Liver (tissue), 9 donors: ENCODE measurements around the gene TRIO. TPM values are rescaled to one million over a fixed set of nuclear protein-coding genes. Genes with fewer than 3 reads are reported as not detected.

Experiments
- DNase-seq: peaks from one replicate; pipeline ENCODE4 v3.0.0-alpha.2; 2017; ENCODE audit warnings: low spot score
- H3K27ac ChIP-seq, 2 donors: one replicate each; pipeline ENCODE4 v1.7.0; 2013; ENCODE audit warnings: inconsistent platforms in 2 of 2, low read length in 2 of 2, control low read depth in 1 of 2, low read depth in 1 of 2, mild to moderate bottlenecking in 1 of 2
- H3K27me3 ChIP-seq, 4 donors: one replicate each; pipeline versions ENCODE4 v1.6.1 to v1.7.0; 2013; ENCODE audit warnings: low read length in 3 of 4, inconsistent platforms in 1 of 4, mild to moderate bottlenecking in 1 of 4, moderate library complexity in 1 of 4; ENCODE audit not compliant: control insufficient read depth in 4 of 4, insufficient read depth in 4 of 4
- H3K36me3 ChIP-seq, 4 donors: one replicate each; pipeline versions ENCODE4 v1.6.1 to v1.7.0; 2013; ENCODE audit warnings: low read length in 3 of 4, mild to moderate bottlenecking in 3 of 4, low read depth in 1 of 4, moderate library complexity in 1 of 4; ENCODE audit not compliant: control insufficient read depth in 4 of 4, insufficient read depth in 3 of 4
- H3K4me1 ChIP-seq, 4 donors: one replicate each; pipeline versions ENCODE4 v1.6.1 to v1.7.0; 2013; ENCODE audit warnings: low read length in 3 of 4, mild to moderate bottlenecking in 3 of 4, moderate library complexity in 1 of 4; ENCODE audit not compliant: control insufficient read depth in 4 of 4, insufficient read depth in 4 of 4
- H3K4me3 ChIP-seq, 3 donors: one replicate each; pipeline versions ENCODE4 v1.6.1 to v1.7.0; 2013; ENCODE audit warnings: low read length in 3 of 3, control low read depth in 1 of 3, low read depth in 1 of 3, mild to moderate bottlenecking in 1 of 3
- H3K9ac ChIP-seq, 2 donors: one replicate each; pipeline ENCODE4 v1.7.0; 2013; ENCODE audit warnings: low read length in 2 of 2, mild to moderate bottlenecking in 2 of 2, moderate library complexity in 2 of 2, control low read depth in 1 of 2, low read depth in 1 of 2
- H3K9me3 ChIP-seq, 4 donors: one replicate each; pipeline versions ENCODE4 v1.6.1 to v1.7.0; 2013; ENCODE audit warnings: low read length in 3 of 4; ENCODE audit not compliant: control insufficient read depth in 4 of 4
- CTCF ChIP-seq: fragments of 150-350 bp; IDR thresholded peaks from 2 replicates; pipeline ENCODE4 v1.5.1; 2017; ENCODE audit warnings: improper control_type of control experiment, low read depth, low read length; ENCODE audit not compliant: missing input control
- FOXA1 ChIP-seq: IDR thresholded peaks from 2 replicates; pipeline ENCODE4 v1.6.1; 2016; ENCODE audit warnings: antibody characterized with exemption
- FOXA2 ChIP-seq: IDR thresholded peaks from 2 replicates; pipeline ENCODE4 v1.6.1; 2016; ENCODE audit warnings: antibody characterized with exemption
- GABPA ChIP-seq, 2 donors: IDR thresholded peaks in 1 of 2; conservative IDR thresholded peaks in 1 of 2; 2 replicates each; pipeline ENCODE4 v1.6.1; 2016; ENCODE audit warnings: antibody characterized with exemption in 2 of 2, mild to moderate bottlenecking in 1 of 2, moderate library complexity in 1 of 2
- HNF4A ChIP-seq, 2 donors: conservative IDR thresholded peaks; 2 replicates each; pipeline ENCODE4 v1.6.1; 2016; ENCODE audit warnings: antibody characterized with exemption in 2 of 2, mild to moderate bottlenecking in 2 of 2
- HNF4G ChIP-seq: IDR thresholded peaks from 2 replicates; pipeline ENCODE4 v1.6.1; 2016; ENCODE audit warnings: antibody characterized with exemption
- JUND ChIP-seq, 2 donors: IDR thresholded peaks; 2 replicates each; pipeline ENCODE4 v1.6.1; 2016; ENCODE audit warnings: antibody characterized with exemption in 2 of 2
- MAX ChIP-seq: IDR thresholded peaks from 2 replicates; pipeline ENCODE4 v1.6.1; 2016; ENCODE audit warnings: antibody characterized with exemption
- NR2F2 ChIP-seq: IDR thresholded peaks from 2 replicates; pipeline ENCODE4 v1.6.1; 2016; ENCODE audit warnings: antibody characterized with exemption
- RAD21 ChIP-seq, 2 donors: IDR thresholded peaks; 2 replicates each; pipeline ENCODE4 v1.6.1; 2016; ENCODE audit warnings: antibody characterized with exemption in 2 of 2, mild to moderate bottlenecking in 2 of 2
- RXRA ChIP-seq, 2 donors: IDR thresholded peaks; 2 replicates each; pipeline ENCODE4 v1.6.1; 2017 to 2018; ENCODE audit warnings: antibody characterized with exemption in 2 of 2, mild to moderate bottlenecking in 1 of 2
- SP1 ChIP-seq: IDR thresholded peaks from 2 replicates; pipeline ENCODE4 v1.6.1; 2018; ENCODE audit warnings: antibody characterized with exemption, mild to moderate bottlenecking
- TAF1 ChIP-seq: conservative IDR thresholded peaks from 2 replicates; pipeline ENCODE4 v1.6.1; 2016; ENCODE audit warnings: antibody characterized with exemption, mild to moderate bottlenecking
- YY1 ChIP-seq: IDR thresholded peaks from 2 replicates; pipeline ENCODE4 v1.6.1; 2016; ENCODE audit warnings: antibody characterized with exemption, mild to moderate bottlenecking
- ZBTB33 ChIP-seq: IDR thresholded peaks from 2 replicates; pipeline ENCODE4 v1.6.1; 2016; ENCODE audit warnings: antibody characterized with exemption
- WGBS: extraction: QIAGEN DNeasy Blood & Tissue Kit; methylation state at CpG from one replicate; pipeline ENCODE4 v1.1.7; 2013; 5-methylcytosine and 5-hydroxymethylcytosine counted together
- polyA plus RNA-seq, 2 donors: library from polyadenylated mRNA; stranded (reverse) in 1 of 2; unstranded in 1 of 2; fragments of 200-250 nt in 1 of 2; fragments of >200 nt in 1 of 2; fragmentation: Nextera tagmentation in 1 of 2; extraction: Ambion mirVana in 1 of 2; gene quantifications; one replicate each; pipeline versions ENCODE4 v1.2.1 to v1.2.3, GENCODE V29; 2013 to 2015
- total RNA-seq, 2 donors: library from RNA; depleted of rRNA; stranded (reverse); fragments of >200 nt; gene quantifications; one replicate each; pipeline ENCODE4 v1.2.3, GENCODE V29; 2014
- TF ChIP-seq, protein P1 (sequence below): IDR thresholded peaks from 2 replicates; pipeline ENCODE4 v1.6.1; 2016; ENCODE audit warnings: antibody characterized with exemption, mild to moderate bottlenecking
- donor health status: healthy.
- donor health status: healthy.
- donor health status: healthy.
- donor health status: healthy.
- donor health status: healthy.

The TRIO gene
- total and polyA plus RNA-seq, 4 donors, result 8.5 to 86.2 (median 16.0) TPM

- no peak for TF ChIP-seq FOXA1
- no peak for TF ChIP-seq MAX
- no peak for TF ChIP-seq HNF4G
- TF ChIP-seq YY1, result no peak
- TF ChIP-seq RAD21 (IDR thresholded peaks at IDR 0.05), result no peak
- TF ChIP-seq HNF4A (conservative IDR thresholded peaks at IDR 0.05), result no peak
- no peak for TF ChIP-seq SP1
- no peak for TF ChIP-seq ZBTB33
- TF ChIP-seq TAF1, result no peak
- TF ChIP-seq RXRA (IDR thresholded peaks at IDR 0.05), result no peak
- no peak for TF ChIP-seq FOXA2
- TF ChIP-seq GABPA (IDR thresholded peaks at IDR 0.05 in 1 of 2, conservative IDR thresholded peaks at IDR 0.05 in 1 of 2), result no peak
- TF ChIP-seq, protein P1, sequence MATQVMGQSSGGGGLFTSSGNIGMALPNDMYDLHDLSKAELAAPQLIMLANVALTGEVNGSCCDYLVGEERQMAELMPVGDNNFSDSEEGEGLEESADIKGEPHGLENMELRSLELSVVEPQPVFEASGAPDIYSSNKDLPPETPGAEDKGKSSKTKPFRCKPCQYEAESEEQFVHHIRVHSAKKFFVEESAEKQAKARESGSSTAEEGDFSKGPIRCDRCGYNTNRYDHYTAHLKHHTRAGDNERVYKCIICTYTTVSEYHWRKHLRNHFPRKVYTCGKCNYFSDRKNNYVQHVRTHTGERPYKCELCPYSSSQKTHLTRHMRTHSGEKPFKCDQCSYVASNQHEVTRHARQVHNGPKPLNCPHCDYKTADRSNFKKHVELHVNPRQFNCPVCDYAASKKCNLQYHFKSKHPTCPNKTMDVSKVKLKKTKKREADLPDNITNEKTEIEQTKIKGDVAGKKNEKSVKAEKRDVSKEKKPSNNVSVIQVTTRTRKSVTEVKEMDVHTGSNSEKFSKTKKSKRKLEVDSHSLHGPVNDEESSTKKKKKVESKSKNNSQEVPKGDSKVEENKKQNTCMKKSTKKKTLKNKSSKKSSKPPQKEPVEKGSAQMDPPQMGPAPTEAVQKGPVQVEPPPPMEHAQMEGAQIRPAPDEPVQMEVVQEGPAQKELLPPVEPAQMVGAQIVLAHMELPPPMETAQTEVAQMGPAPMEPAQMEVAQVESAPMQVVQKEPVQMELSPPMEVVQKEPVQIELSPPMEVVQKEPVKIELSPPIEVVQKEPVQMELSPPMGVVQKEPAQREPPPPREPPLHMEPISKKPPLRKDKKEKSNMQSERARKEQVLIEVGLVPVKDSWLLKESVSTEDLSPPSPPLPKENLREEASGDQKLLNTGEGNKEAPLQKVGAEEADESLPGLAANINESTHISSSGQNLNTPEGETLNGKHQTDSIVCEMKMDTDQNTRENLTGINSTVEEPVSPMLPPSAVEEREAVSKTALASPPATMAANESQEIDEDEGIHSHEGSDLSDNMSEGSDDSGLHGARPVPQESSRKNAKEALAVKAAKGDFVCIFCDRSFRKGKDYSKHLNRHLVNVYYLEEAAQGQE, result no peak
- no peak for TF ChIP-seq JUND (IDR thresholded peaks at IDR 0.05)
- no peak for TF ChIP-seq CTCF
- TF ChIP-seq NR2F2, result no peak
- 92% methylated on average over 62 of the region's 62 CpGs for WGBS
- H3K9me3 ChIP-seq, result no peaks in the 10 kb centered on the region
- H3K4me1 ChIP-seq, result no peaks in the 10 kb centered on the region
- no peaks in the 10 kb centered on the region for H3K27me3 ChIP-seq
- no peak for DNase-seq
- no peak overlapping the region for H3K27ac ChIP-seq
- no peak overlapping the region for H3K9ac ChIP-seq
- no peak overlapping the region for H3K4me3 ChIP-seq
- H3K36me3 ChIP-seq, result peaks cover 13 to 75% (median 32%) of the 10 kb centered on the region in 4 donors
Measured at GRCh38 chr5:14486996-14487896, 344.1 kb downstream of the TRIO start.
